DND-41 (cell line): ENCODE measurements around the gene ZNF76.

ENCODE experiments used
- ATAC-seq: fragments of 200-7000 bp; cut with Tn5 transposase; 3 replicates; pipeline ENCODE4 v1.9.1; 2021; ENCODE audit warnings: low read depth; ENCODE audit not compliant: insufficient read depth
- DNase-seq: peaks from one replicate; pipeline ENCODE4 v3.0.0-alpha.2; 2020
- H2AFZ ChIP-seq: 2 replicates; pipeline ENCODE4 v1.6.0; 2012; ENCODE audit warnings: low read depth, low read length
- H3K27ac ChIP-seq: 2 replicates; pipeline ENCODE4 v1.5.1; 2012; ENCODE audit warnings: low read length, inconsistent platforms
- H3K27me3 ChIP-seq: fragments of 200-600 bp; sonication (generic); 2 replicates; pipeline ENCODE4 v1.6.0; 2012; ENCODE audit warnings: low read length, mild to moderate bottlenecking, inconsistent platforms; ENCODE audit not compliant: insufficient read depth, poor library complexity
- H3K36me3 ChIP-seq: 2 replicates; pipeline ENCODE4 v1.5.1; 2012; ENCODE audit warnings: low read length, inconsistent platforms; ENCODE audit not compliant: insufficient read depth
- H3K4me1 ChIP-seq: 2 replicates; pipeline ENCODE4 v1.5.1; 2012; ENCODE audit warnings: mild to moderate bottlenecking, low read length; ENCODE audit not compliant: insufficient read depth
- H3K4me2 ChIP-seq: 2 replicates; pipeline ENCODE4 v1.6.0; 2012; ENCODE audit warnings: mild to moderate bottlenecking, moderate library complexity, low read length, inconsistent platforms; ENCODE audit not compliant: insufficient read depth
- H3K4me3 ChIP-seq, 2 experiments: fragments of 200-600 bp in 1 of 2; shearing (Covaris generic) in 1 of 2; 2 replicates each; pipeline ENCODE4 v1.5.1; 2012 to 2016; ENCODE audit warnings: inconsistent platforms in 2 of 2, low read length in 2 of 2, mild to moderate bottlenecking in 2 of 2, low read depth in 1 of 2, moderate library complexity in 1 of 2
- H3K79me2 ChIP-seq: 2 replicates; pipeline ENCODE4 v1.6.0; 2012; ENCODE audit warnings: low read length, inconsistent platforms; ENCODE audit not compliant: insufficient read depth
- H3K9ac ChIP-seq: 2 replicates; pipeline ENCODE4 v1.6.0; 2012; ENCODE audit warnings: low read depth, mild to moderate bottlenecking, inconsistent platforms, low read length, moderate library complexity
- H3K9me3 ChIP-seq: 2 replicates; pipeline ENCODE4 v1.5.1; 2012; ENCODE audit warnings: low read length, moderate library complexity, mild to moderate bottlenecking, inconsistent platforms; ENCODE audit not compliant: insufficient read depth, severe bottlenecking
- H4K20me1 ChIP-seq: 2 replicates; pipeline ENCODE4 v1.6.0; 2012; ENCODE audit warnings: low read length; ENCODE audit not compliant: insufficient read depth
- CTCF ChIP-seq: IDR thresholded peaks from 2 replicates; pipeline ENCODE4 v1.5.1; 2012; ENCODE audit warnings: borderline replicate concordance, low read length, moderate library complexity, mild to moderate bottlenecking; ENCODE audit not compliant: poor library complexity, severe bottlenecking; ENCODE audit errors: extremely low read depth
- EZH2 ChIP-seq: IDR thresholded peaks from 3 replicates; pipeline ENCODE4 v1.6.1; 2012; ENCODE audit warnings: borderline replicate concordance, low read depth, mild to moderate bottlenecking, moderate library complexity, low read length, inconsistent platforms; ENCODE audit not compliant: severe bottlenecking

ZNF76 gene

GRCh38 chr6:35288834-35289233 lies 29.3 kb downstream of the ZNF76 start:
- Histone ChIP-seq H3K9ac (no peak overlapping the region), H4K20me1 (0 out of 2 replicates have a peak, but pooled peaks cover 9% of the 10 kb centered on the region), H2AFZ (no peak overlapping the region), H3K9me3 (no peaks in the 10 kb centered on the region), H3K27me3 (no peaks in the 10 kb centered on the region), H3K4me1 (no peaks in the 10 kb centered on the region), H3K4me2 (no peak overlapping the region), H3K79me2 (no peaks in the 10 kb centered on the region), H3K4me3 (no peak overlapping the region), H3K27ac (no peak overlapping the region), H3K36me3 (peaks cover 88% of the 10 kb centered on the region)
- no peak for ATAC-seq
- no peak for DNase-seq
- no peak for TF ChIP-seq CTCF
- TF ChIP-seq EZH2 = no peak

GRCh38 chr6:35291491-35291890 lies 32.0 kb downstream of the ZNF76 start:
- no peak overlapping the region for H3K4me3 ChIP-seq
- H3K36me3 ChIP-seq = peaks cover 90% of the 10 kb centered on the region
- TF ChIP-seq CTCF (no peak), EZH2 (no peak)
- no peak overlapping the region for H3K4me2 ChIP-seq
- no peak overlapping the region for H2AFZ ChIP-seq
- peaks cover 2% of the 10 kb centered on the region; the same call in 1 of the 2 replicates for H3K4me1 ChIP-seq
- DNase-seq (no peak), ATAC-seq (no peak)
- H3K9ac ChIP-seq = no peak overlapping the region
- no peaks in the 10 kb centered on the region for H3K27me3 ChIP-seq
- H3K79me2 ChIP-seq = no peaks in the 10 kb centered on the region
- H4K20me1 ChIP-seq = 0 out of 2 replicates have a peak, but pooled peaks cover 5% of the 10 kb centered on the region
- no peak overlapping the region for H3K27ac ChIP-seq
- H3K9me3 ChIP-seq = no peaks in the 10 kb centered on the region

GRCh38 chr6:35292494-35292893 lies 33.0 kb downstream of the ZNF76 start:
- Histone ChIP-seq H3K9me3 (no peaks in the 10 kb centered on the region), H3K27ac (no peak overlapping the region), H3K4me2 (no peak overlapping the region), H3K36me3 (peaks cover 80% of the 10 kb centered on the region), H3K27me3 (no peaks in the 10 kb centered on the region), H3K79me2 (no peaks in the 10 kb centered on the region), H3K4me3 (no peak overlapping the region), H3K4me1 (peaks cover 12% of the 10 kb centered on the region), H4K20me1 (0 out of 2 replicates have a peak, but pooled peaks cover 5% of the 10 kb centered on the region), H3K9ac (no peak overlapping the region), H2AFZ (no peak overlapping the region)
- ATAC-seq (no peak), DNase-seq (no peak)
- TF ChIP-seq EZH2 (no peak), CTCF (no peak)

GRCh38 chr6:35293681-35294080 lies 34.1 kb downstream of the ZNF76 start:
- H3K27me3 ChIP-seq = no peaks in the 10 kb centered on the region
- no peak overlapping the region for H3K27ac ChIP-seq
- TF ChIP-seq CTCF (no peak), EZH2 (no peak)
- peaks cover 73% of the 10 kb centered on the region for H3K36me3 ChIP-seq
- no peaks in the 10 kb centered on the region for H3K9me3 ChIP-seq
- ATAC-seq = no peak
- H3K4me2 ChIP-seq = no peak overlapping the region
- H3K4me1 ChIP-seq = peaks cover 19% of the 10 kb centered on the region
- no peak overlapping the region for H2AFZ ChIP-seq
- H3K9ac ChIP-seq = no peak overlapping the region
- peaks cover 11% of the 10 kb centered on the region for H3K79me2 ChIP-seq
- H4K20me1 ChIP-seq = 0 out of 2 replicates have a peak, but pooled peaks cover 3% of the 10 kb centered on the region
- DNase-seq = no peak
- H3K4me3 ChIP-seq = no peak overlapping the region
